Hepatocyte (in vitro differentiated cells): Measurements from ENCODE around the gene RBFOX2.

ENCODE experiments used
- EZH2 ChIP-seq: fragments of 200-600 bp; sonication (generic); IDR thresholded peaks from 2 replicates; pipeline ENCODE4 v1.6.1; 2016; ENCODE audit warnings: antibody characterized with exemption, mild to moderate bottlenecking, borderline replicate concordance
- TF ChIP-seq, protein P1 (sequence below): fragments of 200-600 bp; sonication (generic); IDR thresholded peaks from 2 replicates; pipeline ENCODE4 v1.5.1; 2016; ENCODE audit warnings: antibody characterized with exemption, mild to moderate bottlenecking; ENCODE audit not compliant: poor library complexity

DNA sequence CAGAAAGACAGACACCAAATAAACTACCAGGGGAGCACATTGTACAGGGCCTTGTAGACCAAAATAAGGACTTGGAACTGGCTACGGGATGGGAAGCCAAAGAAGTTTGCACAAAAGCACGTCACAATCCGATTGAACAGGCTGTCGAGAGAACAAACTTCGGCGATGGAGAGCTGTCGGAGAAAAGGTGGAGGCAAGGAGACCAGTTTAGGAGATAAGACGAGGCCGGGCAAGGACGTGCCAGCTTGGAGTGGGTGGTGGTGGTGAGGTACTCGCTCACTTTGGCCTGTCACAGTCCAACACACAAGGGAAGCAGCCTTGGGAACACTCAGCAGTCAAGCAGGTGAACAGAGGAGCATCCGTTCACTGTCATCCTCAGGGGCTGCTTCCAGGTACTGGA lies 291.9 kb downstream of the RBFOX2 start:
- TF ChIP-seq, protein P1, sequence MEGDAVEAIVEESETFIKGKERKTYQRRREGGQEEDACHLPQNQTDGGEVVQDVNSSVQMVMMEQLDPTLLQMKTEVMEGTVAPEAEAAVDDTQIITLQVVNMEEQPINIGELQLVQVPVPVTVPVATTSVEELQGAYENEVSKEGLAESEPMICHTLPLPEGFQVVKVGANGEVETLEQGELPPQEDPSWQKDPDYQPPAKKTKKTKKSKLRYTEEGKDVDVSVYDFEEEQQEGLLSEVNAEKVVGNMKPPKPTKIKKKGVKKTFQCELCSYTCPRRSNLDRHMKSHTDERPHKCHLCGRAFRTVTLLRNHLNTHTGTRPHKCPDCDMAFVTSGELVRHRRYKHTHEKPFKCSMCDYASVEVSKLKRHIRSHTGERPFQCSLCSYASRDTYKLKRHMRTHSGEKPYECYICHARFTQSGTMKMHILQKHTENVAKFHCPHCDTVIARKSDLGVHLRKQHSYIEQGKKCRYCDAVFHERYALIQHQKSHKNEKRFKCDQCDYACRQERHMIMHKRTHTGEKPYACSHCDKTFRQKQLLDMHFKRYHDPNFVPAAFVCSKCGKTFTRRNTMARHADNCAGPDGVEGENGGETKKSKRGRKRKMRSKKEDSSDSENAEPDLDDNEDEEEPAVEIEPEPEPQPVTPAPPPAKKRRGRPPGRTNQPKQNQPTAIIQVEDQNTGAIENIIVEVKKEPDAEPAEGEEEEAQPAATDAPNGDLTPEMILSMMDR: no peak
- TF ChIP-seq EZH2: no peak
